IMR-90 (cell line): ENCODE measurements around the gene SLC25A40. TPM values are rescaled to one million over a fixed set of nuclear protein-coding genes. Genes with fewer than 3 reads are reported as not detected.

Experiments used
- ATAC-seq: fragments of 200-7000 bp; cut with Tn5 transposase; 2 replicates; pipeline ENCODE4 v1.9.1; 2020; ENCODE audit warnings: low read depth, mild to moderate bottlenecking, moderate library complexity
- BruUV-seq: library from RNA; stranded (reverse); fragments of 400-500 nt; replicated peaks from 2 replicates; lab custom pipeline; 2021; lab: Mats Ljungman, UMichigan
- CTCF ChIA-PET: fragments of 300-600 bp; formaldehyde crosslinking; extraction: SDS; loops from one replicate; lab custom pipeline; 2021; ENCODE audit warnings: antibody characterized with exemption; lab: Yijun Ruan, JAX
- POLR2A ChIA-PET: fragments of 300-600 bp; sonication (Branson Sonifier 250); formaldehyde crosslinking; loops from one replicate; lab custom pipeline; 2022; ENCODE audit warnings: antibody characterized with exemption; ENCODE audit not compliant: unreplicated experiment; lab: Charles Lee
- DNase-seq: peaks from one replicate; pipeline ENCODE4 v3.0.0; 2013
- H2AFZ ChIP-seq: replicated peaks from 2 replicates; pipeline ENCODE3; 2013; ENCODE audit warnings: low read length, mild to moderate bottlenecking; ENCODE audit not compliant: poor library complexity
- H2AK5ac ChIP-seq: 2 replicates; pipeline ENCODE4 v1.6.1; 2013; ENCODE audit warnings: low read depth, low read length, inconsistent platforms
- H2AK9ac ChIP-seq: replicated peaks from 2 replicates; pipeline ENCODE3; 2013; ENCODE audit warnings: mild to moderate bottlenecking, low read depth, low read length, moderate library complexity; ENCODE audit not compliant: poor library complexity
- H2BK120ac ChIP-seq: 2 replicates; pipeline ENCODE4 v1.6.1; 2013; ENCODE audit warnings: low read depth, low read length, inconsistent platforms
- H2BK15ac ChIP-seq: 3 replicates; pipeline ENCODE4 v1.6.1; 2013; ENCODE audit warnings: low read depth, low read length, inconsistent platforms
- H2BK20ac ChIP-seq: 2 replicates; pipeline ENCODE4 v1.6.1; 2013; ENCODE audit warnings: low read depth, mild to moderate bottlenecking, inconsistent platforms, low read length, moderate library complexity
- H2BK5ac ChIP-seq: 2 replicates; pipeline ENCODE4 v1.6.1; 2013; ENCODE audit warnings: mild to moderate bottlenecking, low read depth, low read length, inconsistent platforms; ENCODE audit not compliant: poor library complexity, severe bottlenecking
- H3K14ac ChIP-seq: replicated peaks from 2 replicates; pipeline ENCODE4 v1.6.1; 2013; ENCODE audit warnings: low read depth, low read length, inconsistent platforms
- H3K18ac ChIP-seq: 2 replicates; pipeline ENCODE4 v1.6.1; 2013; ENCODE audit warnings: low read depth, low read length, control low read depth
- H3K23ac ChIP-seq: 2 replicates; pipeline ENCODE4 v1.6.1; 2013; ENCODE audit warnings: low read depth, low read length, inconsistent platforms
- H3K27ac ChIP-seq: 2 replicates; pipeline ENCODE4 v1.5.1; 2013; ENCODE audit warnings: mild to moderate bottlenecking, control low read depth, low read length; ENCODE audit not compliant: insufficient read depth
- H3K27me3 ChIP-seq: 2 replicates; pipeline ENCODE4 v1.6.1; 2013; ENCODE audit warnings: low read length; ENCODE audit not compliant: control insufficient read depth, insufficient read depth
- H3K36me3 ChIP-seq: 2 replicates; pipeline ENCODE4 v1.6.1; 2013; ENCODE audit warnings: low read length, mixed read lengths; ENCODE audit not compliant: control insufficient read depth, insufficient read depth
- H3K4ac ChIP-seq: 2 replicates; pipeline ENCODE4 v1.6.1; 2013; ENCODE audit warnings: low read depth, low read length, inconsistent platforms
- H3K4me1 ChIP-seq: 2 replicates; pipeline ENCODE4 v1.6.1; 2013; ENCODE audit warnings: low read length, mixed read lengths; ENCODE audit not compliant: control insufficient read depth, insufficient read depth
- H3K4me2 ChIP-seq: 2 replicates; pipeline ENCODE4 v1.6.1; 2013; ENCODE audit warnings: low read depth, mild to moderate bottlenecking, control low read depth, low read length, moderate library complexity
- H3K4me3 ChIP-seq: 2 replicates; pipeline ENCODE4 v1.5.1; 2013; ENCODE audit warnings: low read depth, mild to moderate bottlenecking, control low read depth, low read length, moderate library complexity; ENCODE audit not compliant: insufficient read depth
- H3K56ac ChIP-seq: 2 replicates; pipeline ENCODE4 v1.6.1; 2013; ENCODE audit warnings: low read length, inconsistent platforms; ENCODE audit not compliant: insufficient read depth; ENCODE audit errors: extremely low read depth
- H3K79me1 ChIP-seq, 2 experiments: 2 replicates each; pipeline ENCODE4 v1.6.1; 2013; ENCODE audit warnings: low read length in 2 of 2, inconsistent platforms in 1 of 2, low read depth in 1 of 2
- H3K9ac ChIP-seq: 2 replicates; pipeline ENCODE4 v1.6.1; 2013; ENCODE audit warnings: low read depth, low read length, control low read depth
- H3K9me1 ChIP-seq: 2 replicates; pipeline ENCODE4 v1.6.1; 2013; ENCODE audit warnings: low read length, inconsistent platforms; ENCODE audit not compliant: insufficient read depth
- H3K9me3 ChIP-seq: 2 replicates; pipeline ENCODE4 v1.6.1; 2013; ENCODE audit warnings: low read length; ENCODE audit not compliant: control insufficient read depth, insufficient read depth
- H4K20me1 ChIP-seq: 2 replicates; pipeline ENCODE4 v1.6.1; 2013; ENCODE audit warnings: low read length, inconsistent platforms; ENCODE audit not compliant: insufficient read depth
- H4K5ac ChIP-seq: 2 replicates; pipeline ENCODE4 v1.6.1; 2013; ENCODE audit warnings: mild to moderate bottlenecking, low read depth, low read length, control low read depth
- H4K8ac ChIP-seq, 2 experiments: 2 replicates each; pipeline ENCODE4 v1.6.1; 2013; ENCODE audit warnings: low read depth in 2 of 2, low read length in 2 of 2, control low read depth in 1 of 2, inconsistent platforms in 1 of 2
- H4K91ac ChIP-seq: 2 replicates; pipeline ENCODE4 v1.6.1; 2013; ENCODE audit warnings: low read depth, low read length, inconsistent platforms; ENCODE audit not compliant: insufficient read depth
- BHLHE40 ChIP-seq: fragments of 150-350 bp; IDR thresholded peaks from 2 replicates; pipeline ENCODE4 v1.6.1; 2016; ENCODE audit warnings: mild to moderate bottlenecking, low read depth, low read length
- CHD1 ChIP-seq: IDR thresholded peaks from 2 replicates; pipeline ENCODE4 v1.6.1; 2012; ENCODE audit warnings: low read depth, low read length, improper control_type of control experiment
- ELK1 ChIP-seq: fragments of 150-350 bp; IDR thresholded peaks from 2 replicates; pipeline ENCODE4 v1.6.1; 2016; ENCODE audit warnings: low read depth, mild to moderate bottlenecking, low read length, moderate library complexity, borderline replicate concordance
- MAZ ChIP-seq: IDR thresholded peaks from 2 replicates; pipeline ENCODE4 v1.6.1; 2012; ENCODE audit warnings: low read depth, mild to moderate bottlenecking, low read length, improper control_type of control experiment, moderate library complexity, borderline replicate concordance
- SMC3 ChIP-seq: fragments of 150-350 bp; IDR thresholded peaks from 2 replicates; pipeline ENCODE4 v1.6.1; 2016; ENCODE audit warnings: low read depth, mild to moderate bottlenecking, antibody characterized with exemption, low read length, moderate library complexity
- USF2 ChIP-seq: fragments of 150-350 bp; IDR thresholded peaks from 2 replicates; pipeline ENCODE4 v1.6.1; 2017; ENCODE audit warnings: mild to moderate bottlenecking, antibody characterized with exemption, low read length, low read depth
- WGBS, 2 experiments: methylation state at CpG; one replicate each; pipeline versions ENCODE4 v1.1.5 to v1.1.7; 2013; ENCODE audit warnings: missing lambda C conversion rate in 2 of 2; ENCODE audit not compliant: insufficient read length in 1 of 2; ENCODE audit errors: extremely low coverage in 2 of 2; 5-methylcytosine and 5-hydroxymethylcytosine counted together
- dilution Hi-C: fragments of 300-500 bp; cut with HindIII; formaldehyde crosslinking; loops from one replicate; pipeline ENCODE4 v1.14.3; 2018; ENCODE audit warnings: low sequenced_read_pairs; ENCODE audit not compliant: unreplicated experiment
- in situ Hi-C: fragments of 300-500 bp; cut with MboI; formaldehyde crosslinking; loops from 3 replicates; pipeline ENCODE4 v1.14.3; 2019; ENCODE audit warnings: low sequenced_read_pairs, inconsistent platforms, mixed read lengths
- intact Hi-C: fragments of 100-400 bp; cut with micrococcal nuclease; formaldehyde crosslinking; loops from 2 replicates; pipeline ENCODE4 v1.10.0; 2022
- polyA plus RNA-seq, 3 experiments: library from polyadenylated mRNA; depleted of rRNA; stranded (reverse); fragments of >200 nt; gene quantifications; 2 replicates each; pipeline ENCODE4 v1.2.3, GENCODE V29; 2012; ENCODE audit warnings: low replicate concordance in 1 of 3
- total RNA-seq: library from RNA; depleted of rRNA; stranded (reverse); fragments of >200 nt; gene quantifications from 2 replicates; pipeline ENCODE4 v1.2.3, GENCODE V29; 2012

SLC25A40 gene
- total and polyA plus RNA-seq, 2 of the 4 experiments (the other 2 are of a cell fraction): 4.7 to 6.1 TPM

- Histone ChIP-seq H3K9ac (no peak overlapping the region), H3K79me1 (no peaks in the 10 kb centered on the region), H4K5ac (no peak overlapping the region), H3K27ac (no peak overlapping the region), H2BK20ac (no peak overlapping the region), H3K4me2 (no peak overlapping the region), H3K4me1 (no peaks in the 10 kb centered on the region), H3K14ac (no peak overlapping the region), H2AK5ac (no peak overlapping the region), H4K20me1 (no peaks in the 10 kb centered on the region), H3K4me3 (no peak overlapping the region), H2AFZ (no peak overlapping the region), H2BK15ac (no peak overlapping the region), H3K56ac (no peak overlapping the region), H3K27me3 (no peaks in the 10 kb centered on the region; the same call in 1 of the 2 replicates), H2BK120ac (no peak overlapping the region), H3K23ac (no peak overlapping the region), H3K9me3 (no peaks in the 10 kb centered on the region), H4K91ac (no peak overlapping the region), H2AK9ac (no peak overlapping the region), H3K9me1 (no peaks in the 10 kb centered on the region; the same call in 1 of the 2 replicates), H3K18ac (no peak overlapping the region), H2BK5ac (no peak overlapping the region), H3K36me3 (no peaks in the 10 kb centered on the region), H3K4ac (no peak overlapping the region), H4K8ac (no peak overlapping the region)
- WGBS, 2 experiments: 60% methylated on average over 1 of the region's 6 CpGs; no CpG with 5 or more reads in 1 of the 2 experiments
- intact Hi-C loops: no loop called here
- DNase-seq: no peak
- ATAC-seq: no peak
- ChIA-PET POLR2A (no interaction called here), CTCF (no interaction called here)
- TF ChIP-seq SMC3 (no peak), USF2 (no peak), CHD1 (no peak), BHLHE40 (no peak), MAZ (no peak), ELK1 (no peak)
- dilution Hi-C loops: no loop called here
- BruUV-seq: no TSS peak
- in situ Hi-C loops: no loop called here
Observed at GRCh38 chr7:87919875-87920274, 43.7 kb upstream of the SLC25A40 start.
